Nephron progenitor cell (in vitro differentiated cells): ENCODE measurements around the gene PPRC1.

Experiments
- DNase-seq: peaks from one replicate; pipeline ENCODE4 v3.0.0; 2021
- H3K27ac Mint-ChIP-seq: 2 replicates; pipeline ENCODE4 v1.8.0; 2021; ENCODE audit warnings: mild to moderate bottlenecking, moderate library complexity, mixed read lengths
- H3K27me3 Mint-ChIP-seq: 2 replicates; pipeline ENCODE4 v1.8.0; 2021; ENCODE audit warnings: mild to moderate bottlenecking, low read depth, mixed read lengths; ENCODE audit not compliant: poor library complexity
- H3K36me3 Mint-ChIP-seq: 2 replicates; pipeline ENCODE4 v1.8.0; 2021; ENCODE audit warnings: low read depth, mixed read lengths
- H3K4me1 Mint-ChIP-seq: 2 replicates; pipeline ENCODE4 v1.8.0; 2021; ENCODE audit warnings: mixed read lengths
- H3K4me3 Mint-ChIP-seq: 2 replicates; pipeline ENCODE4 v1.8.0; 2021; ENCODE audit warnings: mild to moderate bottlenecking, moderate library complexity, mixed read lengths
- H3K9me3 Mint-ChIP-seq: 2 replicates; pipeline ENCODE4 v1.8.0; 2021; ENCODE audit warnings: mild to moderate bottlenecking, moderate library complexity, mixed read lengths
- TF ChIP-seq, protein P1 (sequence below): fragments of 200-600 bp; sonication (generic); IDR thresholded peaks from 2 replicates; pipeline ENCODE4 v1.5.0; 2021; ENCODE audit warnings: antibody characterized with exemption

PPRC1 gene

DNA sequence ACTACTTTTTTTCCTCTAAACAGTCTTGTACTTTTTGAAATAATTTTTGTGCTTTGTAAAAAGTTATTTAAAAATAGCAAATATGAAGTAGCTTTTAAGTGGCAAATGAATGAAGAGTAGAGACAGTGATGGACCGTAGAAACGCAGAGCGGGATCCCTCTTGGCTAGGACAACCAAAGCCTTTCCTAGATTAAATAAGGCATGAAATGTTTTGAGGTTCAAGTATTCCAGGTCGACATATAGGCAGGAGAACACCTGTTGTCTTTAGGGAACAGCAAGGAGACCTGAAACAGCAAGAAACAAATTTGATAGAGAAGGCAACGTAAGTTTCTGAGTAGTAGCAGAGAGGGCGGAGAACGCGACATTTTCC is 662 bp upstream of the PPRC1 start:
- no peak for DNase-seq
- Mint-ChIP-seq H3K9me3 (no peaks in the 10 kb centered on the region), H3K27me3 (no peaks in the 10 kb centered on the region), H3K4me3 (peak overlapping the region; percentile 93), H3K36me3 (no peaks in the 10 kb centered on the region), H3K4me1 (peaks cover 37% of the 10 kb centered on the region), H3K27ac (no peak overlapping the region)
- TF ChIP-seq, protein P1, sequence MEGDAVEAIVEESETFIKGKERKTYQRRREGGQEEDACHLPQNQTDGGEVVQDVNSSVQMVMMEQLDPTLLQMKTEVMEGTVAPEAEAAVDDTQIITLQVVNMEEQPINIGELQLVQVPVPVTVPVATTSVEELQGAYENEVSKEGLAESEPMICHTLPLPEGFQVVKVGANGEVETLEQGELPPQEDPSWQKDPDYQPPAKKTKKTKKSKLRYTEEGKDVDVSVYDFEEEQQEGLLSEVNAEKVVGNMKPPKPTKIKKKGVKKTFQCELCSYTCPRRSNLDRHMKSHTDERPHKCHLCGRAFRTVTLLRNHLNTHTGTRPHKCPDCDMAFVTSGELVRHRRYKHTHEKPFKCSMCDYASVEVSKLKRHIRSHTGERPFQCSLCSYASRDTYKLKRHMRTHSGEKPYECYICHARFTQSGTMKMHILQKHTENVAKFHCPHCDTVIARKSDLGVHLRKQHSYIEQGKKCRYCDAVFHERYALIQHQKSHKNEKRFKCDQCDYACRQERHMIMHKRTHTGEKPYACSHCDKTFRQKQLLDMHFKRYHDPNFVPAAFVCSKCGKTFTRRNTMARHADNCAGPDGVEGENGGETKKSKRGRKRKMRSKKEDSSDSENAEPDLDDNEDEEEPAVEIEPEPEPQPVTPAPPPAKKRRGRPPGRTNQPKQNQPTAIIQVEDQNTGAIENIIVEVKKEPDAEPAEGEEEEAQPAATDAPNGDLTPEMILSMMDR: no peak

DNA sequence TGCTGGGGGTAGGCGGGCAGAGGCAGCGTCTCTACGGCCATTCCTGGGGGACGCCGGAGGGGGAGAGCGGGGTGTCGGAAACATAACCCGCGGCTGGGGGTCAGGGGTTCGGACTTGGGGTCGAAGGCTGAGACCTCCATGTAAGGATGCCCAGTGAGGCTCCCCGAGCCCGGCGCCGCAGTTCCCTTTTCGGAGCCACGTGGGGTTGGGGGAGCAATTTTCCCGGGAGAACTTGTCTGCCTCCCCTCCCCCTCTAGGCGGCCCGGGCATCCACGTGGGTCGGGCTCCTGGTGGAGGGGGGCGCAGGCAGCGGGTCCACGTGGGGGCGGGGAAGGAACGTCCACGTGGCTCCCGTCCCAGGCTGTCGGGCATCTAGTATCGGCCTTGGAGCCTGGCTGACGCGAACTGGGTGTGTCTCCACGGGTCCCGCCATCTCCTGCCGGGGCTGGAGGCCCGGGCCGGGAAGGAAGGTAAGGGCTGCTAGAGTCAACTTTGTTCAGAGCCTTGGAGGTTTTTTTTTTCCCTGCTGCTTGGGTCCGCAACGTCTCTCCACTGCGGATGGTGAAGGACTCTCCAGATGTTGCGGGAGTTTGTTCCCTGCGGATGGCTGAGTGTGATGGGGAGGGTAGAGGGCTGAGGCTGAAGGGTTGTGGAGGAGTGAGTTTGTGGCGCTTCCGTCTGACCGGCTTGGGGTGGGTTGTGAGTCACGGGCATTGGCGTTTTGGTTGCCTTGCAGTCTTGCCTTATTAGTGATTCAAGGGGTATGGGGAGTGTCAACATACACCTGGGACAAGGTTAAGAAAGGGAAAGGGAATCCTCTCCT is 744 bp downstream of the PPRC1 start:
- H3K4me3 Mint-ChIP-seq: peak overlapping the region; percentile 93

DNA sequence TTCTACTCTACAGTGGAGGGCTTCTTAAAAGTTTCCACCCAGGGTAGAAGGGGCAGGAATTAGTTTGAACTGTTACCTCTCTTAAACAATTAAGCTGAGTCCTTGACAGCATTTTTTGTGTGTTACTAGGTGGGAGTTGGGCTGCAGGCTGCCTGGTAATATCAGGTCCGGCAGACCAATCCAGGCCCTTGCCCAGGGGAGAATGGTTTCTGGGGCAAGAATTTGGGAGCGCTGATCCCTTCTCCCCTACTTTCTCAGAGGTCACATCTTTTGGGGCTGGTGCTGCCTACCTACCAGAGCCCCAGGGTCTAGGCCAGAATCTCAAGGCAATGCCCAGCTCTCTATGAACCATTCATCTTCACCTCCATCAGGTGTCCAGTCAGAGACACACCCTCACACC is 1.6 kb downstream of the PPRC1 start:
- no peaks in the 10 kb centered on the region for H3K9me3 Mint-ChIP-seq
- peaks cover 11% of the 10 kb centered on the region for H3K36me3 Mint-ChIP-seq
- H3K4me1 Mint-ChIP-seq: peaks cover 43% of the 10 kb centered on the region
- TF ChIP-seq, protein P1: no peak
- peak overlapping the region; percentile 94 for H3K27ac Mint-ChIP-seq
- DNase-seq: no peak
- H3K4me3 Mint-ChIP-seq: peak overlapping the region; percentile 93
- no peaks in the 10 kb centered on the region for H3K27me3 Mint-ChIP-seq

More for the DNA sequence above, 744 bp downstream of the PPRC1 start:
- peak overlapping the region; percentile 98 for H3K27ac Mint-ChIP-seq
- H3K27me3 Mint-ChIP-seq: no peaks in the 10 kb centered on the region
- TF ChIP-seq, protein P1: no peak
- peak; percentile 67 for DNase-seq
- no peaks in the 10 kb centered on the region for H3K9me3 Mint-ChIP-seq
- H3K4me1 Mint-ChIP-seq: peaks cover 43% of the 10 kb centered on the region
- H3K36me3 Mint-ChIP-seq: peaks cover 4% of the 10 kb centered on the region

DNA sequence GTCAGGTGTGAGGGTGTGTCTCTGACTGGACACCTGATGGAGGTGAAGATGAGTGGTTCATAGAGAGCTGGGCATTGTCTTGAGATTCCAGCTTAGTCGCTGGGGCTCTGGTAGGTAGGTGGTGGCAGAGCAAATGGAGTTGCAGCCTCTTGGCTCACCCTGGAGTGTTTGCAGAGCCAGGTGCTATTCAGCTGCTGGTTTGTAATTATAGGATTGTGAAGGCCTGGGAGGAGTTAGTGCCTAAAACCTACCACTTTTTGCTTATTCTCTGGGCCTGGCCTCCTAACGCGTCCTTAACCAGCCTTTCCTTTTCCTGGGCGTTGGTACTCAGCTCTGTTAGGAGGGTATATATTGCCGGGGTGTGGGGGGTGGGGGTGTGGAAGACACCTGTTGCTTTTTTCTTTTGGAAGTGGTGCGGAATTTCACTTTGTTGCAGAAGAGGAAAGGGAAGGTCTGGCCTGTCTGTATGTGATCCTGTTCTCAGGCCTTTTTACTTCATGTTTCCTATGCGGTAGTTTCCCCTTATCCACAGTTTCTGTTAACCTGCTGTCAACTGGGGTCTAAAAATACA is 3.2 kb downstream of the PPRC1 start:
- H3K4me1 Mint-ChIP-seq: peaks cover 43% of the 10 kb centered on the region
- peak overlapping the region; percentile 68 for H3K27ac Mint-ChIP-seq
- no peaks in the 10 kb centered on the region for H3K27me3 Mint-ChIP-seq
- TF ChIP-seq, protein P1: no peak
- H3K36me3 Mint-ChIP-seq: peaks cover 27% of the 10 kb centered on the region
- no peak for DNase-seq
- H3K9me3 Mint-ChIP-seq: no peaks in the 10 kb centered on the region
- no peak overlapping the region for H3K4me3 Mint-ChIP-seq

DNA sequence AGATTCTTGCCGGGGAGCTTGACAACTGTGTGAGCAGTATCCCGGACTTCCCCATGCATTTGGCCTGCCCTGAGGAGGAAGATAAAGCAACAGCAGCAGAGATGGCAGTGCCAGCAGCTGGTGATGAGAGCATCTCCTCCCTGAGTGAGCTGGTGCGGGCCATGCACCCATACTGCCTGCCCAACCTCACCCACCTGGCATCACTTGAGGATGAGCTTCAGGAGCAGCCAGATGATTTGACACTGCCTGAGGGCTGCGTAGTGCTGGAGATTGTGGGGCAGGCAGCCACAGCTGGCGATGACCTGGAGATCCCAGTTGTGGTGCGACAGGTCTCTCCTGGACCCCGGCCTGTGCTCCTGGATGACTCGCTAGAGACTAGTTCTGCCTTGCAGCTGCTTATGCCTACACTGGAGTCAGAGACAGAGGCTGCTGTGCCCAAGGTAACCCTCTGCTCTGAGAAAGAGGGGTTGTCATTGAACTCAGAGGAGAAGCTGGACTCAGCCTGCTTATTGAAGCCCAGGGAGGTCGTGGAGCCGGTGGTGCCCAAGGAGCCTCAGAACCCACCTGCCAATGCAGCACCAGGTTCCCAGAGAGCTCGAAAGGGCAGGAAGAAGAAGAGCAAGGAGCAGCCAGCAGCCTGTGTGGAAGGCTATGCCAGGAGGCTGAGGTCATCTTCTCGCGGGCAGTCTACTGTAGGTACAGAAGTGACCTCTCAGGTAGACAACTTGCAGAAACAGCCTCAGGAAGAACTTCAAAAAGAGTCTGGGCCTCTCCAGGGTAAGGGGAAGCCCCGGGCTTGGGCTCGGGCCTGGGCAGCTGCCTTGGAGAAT is 6.7 kb downstream of the PPRC1 start:
- H3K9me3 Mint-ChIP-seq: no peaks in the 10 kb centered on the region
- H3K4me1 Mint-ChIP-seq: peaks cover 33% of the 10 kb centered on the region
- TF ChIP-seq, protein P1: no peak
- DNase-seq: no peak
- H3K27ac Mint-ChIP-seq: no peak overlapping the region
- H3K27me3 Mint-ChIP-seq: no peaks in the 10 kb centered on the region
- no peak overlapping the region for H3K4me3 Mint-ChIP-seq
- peaks cover 56% of the 10 kb centered on the region for H3K36me3 Mint-ChIP-seq
